Brain microvascular endothelial cell (primary cell): ENCODE data around the gene TNFRSF19.

Experiments used
- DNase-seq: peaks from one replicate; pipeline ENCODE4 v3.0.0-alpha.2; 2020
- H3K27ac ChIP-seq: fragments of 250-450 bp; sonication (Bioruptor Pico); 2 replicates; pipeline ENCODE4 v1.5.1; 2020; ENCODE audit warnings: mild to moderate bottlenecking, moderate library complexity
- H3K27me3 ChIP-seq: fragments of 250-450 bp; sonication (Bioruptor Pico); replicated peaks from 2 replicates; pipeline ENCODE4 v1.5.1; 2020; ENCODE audit warnings: mild to moderate bottlenecking
- H3K36me3 ChIP-seq: fragments of 250-450 bp; sonication (Bioruptor Pico); replicated peaks from 2 replicates; pipeline ENCODE4 v1.5.1; 2020; ENCODE audit warnings: mild to moderate bottlenecking
- H3K4me3 ChIP-seq: 2 replicates; pipeline ENCODE4 v1.5.1; 2011; ENCODE audit warnings: low read depth, mild to moderate bottlenecking, control low read depth, low read length, moderate library complexity
- CTCF ChIP-seq: IDR thresholded peaks from 2 replicates; pipeline ENCODE4 v1.5.1; 2011; ENCODE audit warnings: low read depth, mild to moderate bottlenecking, moderate library complexity, low read length, control low read depth, inconsistent platforms; ENCODE audit errors: missing control alignments
- in situ Hi-C: cut with HindIII; loops from 2 replicates; pipeline ENCODE4 v1.10.0; 2017; ENCODE audit warnings: low sequenced_read_pairs, low pct_ligation_motif_present

Gene TNFRSF19

GRCh38 chr13:23701186-23701585, 131.0 kb downstream of the TNFRSF19 start:
- in situ Hi-C loops: no loop called here
- Histone ChIP-seq H3K27me3 (no peaks in the 10 kb centered on the region), H3K36me3 (no peaks in the 10 kb centered on the region), H3K27ac (peak overlapping the region; percentile 64), H3K4me3 (no peak overlapping the region)
- no peak for DNase-seq
- TF ChIP-seq CTCF: no peak

GRCh38 chr13:23701636-23702035, 131.4 kb downstream of the TNFRSF19 start:
- Histone ChIP-seq H3K36me3 (no peaks in the 10 kb centered on the region), H3K27ac (peak overlapping the region; percentile 64), H3K27me3 (no peaks in the 10 kb centered on the region), H3K4me3 (no peak overlapping the region)
- in situ Hi-C loops: no loop called here
- TF ChIP-seq CTCF: no peak
- peak; percentile 95 for DNase-seq

GRCh38 chr13:23703246-23703860, 133.1 kb downstream of the TNFRSF19 start:
- H3K27ac ChIP-seq: no peak overlapping the region
- no peaks in the 10 kb centered on the region for H3K27me3 ChIP-seq
- in situ Hi-C loops: no loop called here
- no peak overlapping the region for H3K4me3 ChIP-seq
- TF ChIP-seq CTCF: no peak
- no peak for DNase-seq
- H3K36me3 ChIP-seq: no peaks in the 10 kb centered on the region

GRCh38 chr13:23705583-23705982, 135.4 kb downstream of the TNFRSF19 start:
- H3K27ac ChIP-seq: no peak overlapping the region
- TF ChIP-seq CTCF: no peak

GRCh38 chr13:23707674-23708073, 137.5 kb downstream of the TNFRSF19 start:
- Histone ChIP-seq H3K36me3 (no peaks in the 10 kb centered on the region), H3K27ac (no peak overlapping the region), H3K27me3 (no peaks in the 10 kb centered on the region), H3K4me3 (no peak overlapping the region)
- peak; percentile 70 for TF ChIP-seq CTCF
- in situ Hi-C loops: no loop called here
- DNase-seq: peak; percentile 42

More at GRCh38 chr13:23705583-23705982, 135.4 kb downstream of the TNFRSF19 start:
- no peak for DNase-seq
- Histone ChIP-seq H3K27me3 (no peaks in the 10 kb centered on the region), H3K36me3 (no peaks in the 10 kb centered on the region), H3K4me3 (no peak overlapping the region)
- in situ Hi-C loops: no loop called here

- TF ChIP-seq CTCF: peak; percentile 51
- in situ Hi-C loops: no loop called here
- no peak for DNase-seq
- no peaks in the 10 kb centered on the region for H3K27me3 ChIP-seq
- no peak overlapping the region for H3K27ac ChIP-seq
- no peaks in the 10 kb centered on the region for H3K36me3 ChIP-seq
- no peak overlapping the region for H3K4me3 ChIP-seq
Observed at GRCh38 chr13:23709536-23709935, 139.3 kb downstream of the TNFRSF19 start.
